GM10248 (cell line): Measurements from ENCODE around the gene ANO2.

Experiments
- CTCF ChIA-PET: fragments of 300-600 bp; sonication (Branson Sonifier 250); formaldehyde crosslinking; extraction: SDS; loops from one replicate; lab custom pipeline; 2021; ENCODE audit warnings: antibody characterized with exemption; lab: Yijun Ruan, JAX
- POLR2A ChIA-PET: fragments of 350-650 bp; sonication (Branson Sonifier 250); formaldehyde crosslinking; extraction: SDS; loops from one replicate; lab custom pipeline; 2020; ENCODE audit warnings: antibody characterized with exemption; lab: Yijun Ruan, JAX
- DNase-seq: peaks from one replicate; pipeline ENCODE4 v3.0.0; 2012; ENCODE audit errors: extremely low spot score
- TF ChIP-seq, protein P1 (sequence below): IDR thresholded peaks from 2 replicates; pipeline ENCODE4 v1.5.1; 2012; ENCODE audit warnings: mild to moderate bottlenecking, low read depth; ENCODE audit errors: extremely low read depth, missing control alignments, control extremely low read depth

ANO2 gene

DNA sequence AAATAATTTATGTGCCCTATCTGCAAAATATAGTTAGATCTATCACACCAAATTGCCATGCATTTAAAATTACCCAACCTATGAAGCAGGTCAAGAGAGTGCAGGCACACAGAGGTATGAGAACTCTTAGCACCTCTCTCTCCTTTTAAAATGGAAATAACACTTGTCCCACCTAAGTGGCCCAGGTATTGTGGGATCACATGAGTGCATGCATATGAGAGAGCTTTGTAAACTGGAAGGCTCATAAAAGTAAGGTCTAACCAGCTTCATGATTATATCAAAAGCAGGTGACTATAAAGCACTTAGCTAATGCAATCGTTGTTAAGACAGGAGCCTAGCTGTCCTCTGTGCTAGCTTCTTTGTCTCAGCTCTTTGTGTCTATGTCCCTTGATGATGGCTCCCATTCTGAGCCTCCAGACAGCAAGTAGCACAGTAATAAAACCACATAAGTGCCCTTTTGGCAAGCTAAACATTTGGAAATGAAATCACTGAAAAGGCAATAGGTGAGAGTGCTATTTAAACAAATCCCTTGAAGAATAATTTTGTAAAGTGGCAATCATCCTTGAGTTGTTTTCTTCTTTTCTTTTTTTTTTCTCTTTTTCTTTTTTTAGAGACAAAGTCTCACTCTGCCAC is 294.1 kb downstream of the ANO2 start:
- DNase-seq = no peak
- TF ChIP-seq, protein P1, sequence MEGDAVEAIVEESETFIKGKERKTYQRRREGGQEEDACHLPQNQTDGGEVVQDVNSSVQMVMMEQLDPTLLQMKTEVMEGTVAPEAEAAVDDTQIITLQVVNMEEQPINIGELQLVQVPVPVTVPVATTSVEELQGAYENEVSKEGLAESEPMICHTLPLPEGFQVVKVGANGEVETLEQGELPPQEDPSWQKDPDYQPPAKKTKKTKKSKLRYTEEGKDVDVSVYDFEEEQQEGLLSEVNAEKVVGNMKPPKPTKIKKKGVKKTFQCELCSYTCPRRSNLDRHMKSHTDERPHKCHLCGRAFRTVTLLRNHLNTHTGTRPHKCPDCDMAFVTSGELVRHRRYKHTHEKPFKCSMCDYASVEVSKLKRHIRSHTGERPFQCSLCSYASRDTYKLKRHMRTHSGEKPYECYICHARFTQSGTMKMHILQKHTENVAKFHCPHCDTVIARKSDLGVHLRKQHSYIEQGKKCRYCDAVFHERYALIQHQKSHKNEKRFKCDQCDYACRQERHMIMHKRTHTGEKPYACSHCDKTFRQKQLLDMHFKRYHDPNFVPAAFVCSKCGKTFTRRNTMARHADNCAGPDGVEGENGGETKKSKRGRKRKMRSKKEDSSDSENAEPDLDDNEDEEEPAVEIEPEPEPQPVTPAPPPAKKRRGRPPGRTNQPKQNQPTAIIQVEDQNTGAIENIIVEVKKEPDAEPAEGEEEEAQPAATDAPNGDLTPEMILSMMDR = no peak
- CTCF ChIA-PET = interaction anchor here (0.6 to 0.9 kb wide), 3 partner anchors 10 to 15 kb away, joined by 3 read pairs; no protein-coding TSS in a partner anchor
- POLR2A ChIA-PET = no interaction called here

DNA sequence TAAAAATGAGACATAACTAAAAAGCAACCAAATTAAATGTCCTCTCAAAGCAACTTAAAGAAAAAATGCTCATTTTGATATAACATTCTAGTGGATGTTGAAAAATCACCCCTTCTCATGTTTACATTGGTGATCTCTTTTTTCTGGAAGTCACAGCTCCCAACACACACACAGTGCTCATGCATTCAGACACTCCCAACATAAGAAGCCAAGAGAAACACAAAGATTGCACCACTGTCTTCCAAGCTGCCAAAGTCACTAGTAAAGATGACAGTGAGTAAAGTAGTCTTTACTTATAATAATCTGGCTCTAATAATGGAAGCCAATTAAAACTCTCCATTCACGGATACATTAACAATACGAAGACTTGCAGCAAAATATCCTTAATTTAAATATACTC is 294.8 kb downstream of the ANO2 start:
- DNase-seq = no peak
- ChIA-PET CTCF (interaction anchor here (0.6 to 1.7 kb wide), 2 partner anchors 10 to 14 kb away, joined by 3 to 5 read pairs; no protein-coding TSS in a partner anchor), POLR2A (no interaction called here)
- TF ChIP-seq, protein P1 = no peak

DNA sequence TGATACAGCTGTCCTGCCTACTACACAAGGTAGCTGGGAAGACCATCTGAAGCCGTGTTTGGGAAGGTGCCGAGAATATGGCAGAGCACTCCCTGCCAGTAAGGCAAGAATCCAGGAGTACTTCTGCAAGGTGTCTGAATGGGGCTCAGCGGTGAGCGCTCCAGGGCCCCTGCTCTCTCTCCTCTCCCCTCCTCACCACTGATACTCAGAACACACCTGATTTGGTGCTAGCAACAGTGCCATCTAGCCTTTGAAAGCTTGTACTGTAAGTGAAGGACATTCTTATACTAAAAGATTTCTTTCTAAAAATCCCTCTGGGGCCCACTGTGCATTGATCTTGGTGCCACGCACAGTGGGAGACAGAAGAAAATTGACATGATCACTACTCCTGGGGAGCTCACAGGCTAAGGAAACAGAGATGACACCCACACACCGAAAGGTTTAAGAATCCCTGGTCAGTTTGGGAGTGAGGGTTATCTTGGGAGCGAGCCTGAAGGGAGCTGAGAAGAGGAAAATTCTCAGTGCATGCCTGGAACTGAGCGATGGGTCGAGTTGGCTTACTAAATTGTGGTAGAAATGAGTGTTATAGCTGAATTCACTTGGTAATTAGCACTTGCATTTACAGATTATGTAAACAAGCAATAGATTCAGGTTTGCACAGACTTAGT is 296.2 kb downstream of the ANO2 start:
- POLR2A ChIA-PET = no interaction called here
- CTCF ChIA-PET = interaction anchor here (0.8 to 1.7 kb wide), 7 partner anchors 9 to 79 kb away, joined by 3 to 7 read pairs (median 3); no protein-coding TSS in a partner anchor
- TF ChIP-seq, protein P1 = peak; percentile 30
- DNase-seq = no peak

DNA sequence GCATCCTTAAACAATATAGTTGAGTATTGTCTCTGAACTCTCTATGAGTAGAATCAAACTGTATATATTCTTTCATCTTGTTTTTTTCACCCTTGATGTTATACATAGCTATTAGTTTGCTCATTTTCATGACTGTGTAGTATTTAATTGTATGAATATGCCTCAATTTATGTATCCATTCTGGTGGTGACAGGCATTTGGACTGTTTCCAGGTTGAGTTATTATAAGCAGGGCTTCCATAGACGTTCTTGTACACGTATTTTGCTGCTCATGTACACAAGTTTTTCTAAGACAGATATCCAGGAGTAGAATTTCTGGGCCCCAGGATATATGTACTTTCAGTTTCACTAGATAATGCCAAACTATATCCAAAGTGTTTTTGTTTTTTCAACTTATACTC is 301.8 kb downstream of the ANO2 start:
- CTCF ChIA-PET = no interaction called here
- TF ChIP-seq, protein P1 = no peak
- POLR2A ChIA-PET = no interaction called here
- DNase-seq = no peak

DNA sequence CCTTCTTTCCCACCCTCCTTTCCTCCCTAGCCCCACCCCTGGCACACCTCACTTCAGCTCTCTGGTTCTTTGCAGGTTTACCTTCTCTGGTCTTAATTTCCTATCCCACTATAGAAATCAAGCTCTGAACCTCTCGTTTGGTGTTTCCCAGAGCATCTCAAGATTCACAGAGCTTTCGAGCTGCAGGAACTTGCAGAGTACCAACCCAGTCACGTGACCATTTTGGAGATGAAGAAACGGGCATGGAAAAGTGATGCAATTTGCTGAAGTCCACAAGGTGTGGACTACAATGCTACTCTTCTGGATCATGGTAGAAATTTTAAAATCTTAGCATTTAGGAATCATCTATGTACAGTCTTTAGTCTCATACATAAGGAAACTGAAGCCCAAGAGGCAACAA is 307.4 kb downstream of the ANO2 start:
- ChIA-PET POLR2A (no interaction called here), CTCF (interaction anchor here (0.6 to 1.1 kb wide), 3 partner anchors 11 to 108 kb away, joined by 3 read pairs; no protein-coding TSS in a partner anchor)
- DNase-seq = no peak
- TF ChIP-seq, protein P1 = no peak

DNA sequence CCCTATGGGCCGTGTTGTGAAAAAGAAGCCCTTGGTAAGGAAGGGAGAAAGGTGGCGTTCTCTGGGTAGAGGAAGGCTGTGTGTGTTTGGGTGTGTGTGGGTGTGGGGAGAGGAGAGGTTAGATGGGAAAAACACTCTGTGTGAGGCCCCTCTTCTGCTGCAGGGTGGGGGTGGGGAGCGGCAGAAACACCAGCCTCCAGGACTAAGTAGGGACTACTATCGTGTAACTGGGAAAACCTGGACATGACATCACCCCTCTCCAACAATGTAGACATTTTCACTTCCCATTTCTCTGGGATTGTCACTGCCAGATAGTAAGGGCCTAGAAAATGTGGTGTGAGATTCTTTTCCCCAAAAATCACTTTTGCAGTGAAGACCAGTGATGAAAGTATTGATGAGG is 308.2 kb downstream of the ANO2 start:
- no peak for DNase-seq
- TF ChIP-seq, protein P1 = no peak
- POLR2A ChIA-PET = no interaction called here
- CTCF ChIA-PET = interaction anchor here (1.0 to 1.1 kb wide), 2 partner anchors 12 to 14 kb away, joined by 3 read pairs; no protein-coding TSS in a partner anchor
